Measurements from ENCODE around the gene ACSF2. TPM values are rescaled to one million over a fixed set of nuclear protein-coding genes. Genes with fewer than 3 reads are reported as not detected.

The ACSF2 gene
- total RNA-seq, 1 donor, result 18.1 TPM

DNA sequence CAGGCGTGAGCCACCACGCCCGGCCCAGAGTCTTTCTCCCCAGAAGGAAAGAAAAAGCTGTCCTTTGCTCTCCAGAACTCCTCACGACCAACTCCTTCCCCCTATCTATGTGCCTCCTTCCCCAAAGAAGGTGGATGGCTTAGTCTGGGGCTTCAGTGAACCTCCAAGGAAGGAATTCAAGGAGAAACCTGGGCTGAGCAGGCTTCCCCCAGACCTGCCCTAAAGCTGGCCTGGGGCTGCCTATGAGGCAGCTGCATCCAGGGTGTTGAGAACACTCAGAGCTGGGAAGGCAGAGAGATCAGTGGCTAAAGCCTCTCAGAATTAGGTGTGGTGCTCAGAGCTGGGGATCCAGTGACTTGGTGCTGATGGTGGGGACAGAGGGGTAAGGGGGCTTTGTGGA, 3.8 kb downstream of the ACSF2 start:
- DNase-seq (ENCODE audit: low read depth), result no peak
- TF ChIP-seq, protein P1, sequence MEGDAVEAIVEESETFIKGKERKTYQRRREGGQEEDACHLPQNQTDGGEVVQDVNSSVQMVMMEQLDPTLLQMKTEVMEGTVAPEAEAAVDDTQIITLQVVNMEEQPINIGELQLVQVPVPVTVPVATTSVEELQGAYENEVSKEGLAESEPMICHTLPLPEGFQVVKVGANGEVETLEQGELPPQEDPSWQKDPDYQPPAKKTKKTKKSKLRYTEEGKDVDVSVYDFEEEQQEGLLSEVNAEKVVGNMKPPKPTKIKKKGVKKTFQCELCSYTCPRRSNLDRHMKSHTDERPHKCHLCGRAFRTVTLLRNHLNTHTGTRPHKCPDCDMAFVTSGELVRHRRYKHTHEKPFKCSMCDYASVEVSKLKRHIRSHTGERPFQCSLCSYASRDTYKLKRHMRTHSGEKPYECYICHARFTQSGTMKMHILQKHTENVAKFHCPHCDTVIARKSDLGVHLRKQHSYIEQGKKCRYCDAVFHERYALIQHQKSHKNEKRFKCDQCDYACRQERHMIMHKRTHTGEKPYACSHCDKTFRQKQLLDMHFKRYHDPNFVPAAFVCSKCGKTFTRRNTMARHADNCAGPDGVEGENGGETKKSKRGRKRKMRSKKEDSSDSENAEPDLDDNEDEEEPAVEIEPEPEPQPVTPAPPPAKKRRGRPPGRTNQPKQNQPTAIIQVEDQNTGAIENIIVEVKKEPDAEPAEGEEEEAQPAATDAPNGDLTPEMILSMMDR (IDR thresholded peaks at IDR 0.05; ENCODE audit: insufficient read depth, low read depth, low read length), result no peak
- no peak overlapping the region for H3K4me3 ChIP-seq (ENCODE audit: low read depth, low read length)

DNA sequence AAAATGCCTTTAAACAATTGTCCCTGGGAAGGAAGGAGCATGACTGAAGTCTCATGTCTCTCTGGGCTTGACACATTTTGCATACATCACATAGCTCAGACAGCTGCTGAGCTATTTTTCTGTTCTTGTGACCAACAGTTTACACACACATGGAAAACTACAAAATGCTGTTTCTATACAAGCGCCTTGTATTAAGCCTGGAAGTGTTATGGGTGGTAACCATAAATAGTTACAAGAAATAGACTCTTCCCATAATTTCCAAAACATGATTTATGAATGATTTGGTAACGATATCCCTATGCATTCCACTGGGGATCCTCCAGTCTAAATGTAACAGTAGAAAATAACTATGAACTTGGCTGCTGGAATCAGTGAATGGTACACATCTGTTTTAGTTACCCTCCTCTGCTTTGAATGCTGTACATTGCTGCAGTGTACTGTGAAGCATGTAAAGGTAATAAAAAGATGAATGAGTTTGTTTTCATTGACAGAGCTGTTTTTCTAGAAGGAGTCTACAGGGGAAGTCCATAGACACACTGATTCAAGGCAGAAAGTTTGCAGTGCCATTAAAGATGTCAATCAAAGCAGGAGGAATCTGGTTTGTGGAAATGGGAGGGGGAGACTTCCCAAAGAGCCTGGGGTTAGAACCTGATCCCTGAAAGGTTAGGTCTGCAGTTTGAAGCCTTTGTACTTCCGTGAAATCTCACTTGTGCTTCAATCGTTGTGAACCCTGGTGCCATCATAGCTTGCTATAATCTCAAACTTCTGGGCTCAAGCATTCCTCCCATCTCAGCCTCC, 5.0 kb downstream of the ACSF2 start:
- H3K4me3 ChIP-seq (ENCODE audit: low read depth, low read length), result no peak overlapping the region
- TF ChIP-seq, protein P1 (IDR thresholded peaks at IDR 0.05; ENCODE audit: insufficient read depth, low read depth, low read length), result no peak
- peak; percentile 60 for DNase-seq (ENCODE audit: low read depth)

DNA sequence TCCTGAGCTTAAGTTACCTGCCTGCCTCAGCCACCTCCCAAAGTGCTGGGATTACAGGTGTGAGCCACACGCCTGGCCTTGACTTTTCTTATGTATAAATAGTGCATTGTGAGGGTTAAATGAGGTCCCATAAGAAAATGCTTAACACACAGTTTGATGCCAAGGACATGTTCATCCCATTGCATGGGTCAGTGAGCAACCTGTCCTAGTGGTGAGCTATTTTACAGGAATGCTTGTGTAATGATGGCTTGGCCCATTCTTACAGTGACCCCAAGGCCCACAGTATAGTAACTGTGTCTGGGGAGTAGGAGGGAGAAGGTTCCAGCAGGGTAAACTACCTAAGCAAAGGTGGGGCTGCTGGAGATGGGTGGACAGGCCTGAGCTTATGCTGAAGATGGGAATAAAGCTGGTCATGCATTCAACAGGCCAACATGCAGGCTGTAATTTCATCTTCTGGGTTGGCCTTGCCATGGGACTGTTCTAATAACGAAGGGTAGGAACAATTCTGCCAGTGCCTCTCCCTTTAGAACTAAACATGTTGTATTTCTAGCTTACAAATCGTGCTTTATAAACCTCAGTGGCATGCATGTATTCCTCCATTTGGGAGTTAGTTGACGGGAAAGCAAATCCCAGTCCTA, 6.2 kb downstream of the ACSF2 start:
- DNase-seq (ENCODE audit: low read depth), result no peak
- TF ChIP-seq, protein P1 (IDR thresholded peaks at IDR 0.05; ENCODE audit: insufficient read depth, low read depth, low read length), result no peak
- no peak overlapping the region for H3K4me3 ChIP-seq (ENCODE audit: low read depth, low read length)

DNA sequence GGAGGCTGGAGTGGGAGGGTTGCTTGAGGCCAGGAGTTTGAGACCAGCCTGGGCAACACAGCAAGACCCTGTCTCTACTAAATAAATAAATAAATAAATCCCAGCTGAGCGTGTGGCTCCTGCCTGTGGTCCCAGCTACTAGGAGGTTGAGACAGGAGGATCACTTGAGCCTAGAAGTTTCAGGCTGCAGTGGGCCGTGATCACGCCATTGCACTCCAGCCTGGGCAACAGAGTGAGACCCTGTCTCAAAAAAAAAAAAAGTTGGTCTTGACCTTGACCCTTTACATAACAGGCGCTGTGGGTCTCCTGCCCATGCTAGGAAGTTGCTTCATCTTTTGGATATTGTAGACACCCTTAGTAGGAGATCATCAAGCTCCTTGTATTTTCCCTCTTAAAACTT, 11.4 kb downstream of the ACSF2 start:
- TF ChIP-seq, protein P1 (IDR thresholded peaks at IDR 0.05; ENCODE audit: insufficient read depth, low read depth, low read length), result no peak
- DNase-seq (ENCODE audit: low read depth), result no peak
- no peak overlapping the region for H3K4me3 ChIP-seq (ENCODE audit: low read depth, low read length)

DNA sequence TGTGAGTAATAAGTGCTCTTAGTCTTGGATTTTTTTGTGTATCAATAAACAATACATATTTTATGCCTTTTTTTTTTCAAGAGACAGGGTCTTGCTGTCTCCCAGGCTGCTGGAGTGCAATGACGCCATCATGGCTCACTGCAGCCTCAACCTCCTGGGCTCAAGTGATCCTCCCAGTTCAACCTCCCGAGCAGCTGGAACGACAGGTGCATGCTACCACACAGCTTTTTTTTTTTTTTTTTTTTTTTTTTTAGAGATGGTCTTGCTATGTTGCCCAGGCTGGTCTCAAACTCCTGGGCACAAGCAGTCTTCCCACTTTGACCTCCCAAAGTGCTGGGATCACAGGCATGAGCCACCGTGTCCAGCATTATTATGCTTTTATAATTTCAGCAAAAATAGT, 13.0 kb downstream of the ACSF2 start:
- DNase-seq (ENCODE audit: low read depth), result no peak
- H3K4me3 ChIP-seq (ENCODE audit: low read depth, low read length), result no peak overlapping the region
- TF ChIP-seq, protein P1 (IDR thresholded peaks at IDR 0.05; ENCODE audit: insufficient read depth, low read depth, low read length), result no peak

DNA sequence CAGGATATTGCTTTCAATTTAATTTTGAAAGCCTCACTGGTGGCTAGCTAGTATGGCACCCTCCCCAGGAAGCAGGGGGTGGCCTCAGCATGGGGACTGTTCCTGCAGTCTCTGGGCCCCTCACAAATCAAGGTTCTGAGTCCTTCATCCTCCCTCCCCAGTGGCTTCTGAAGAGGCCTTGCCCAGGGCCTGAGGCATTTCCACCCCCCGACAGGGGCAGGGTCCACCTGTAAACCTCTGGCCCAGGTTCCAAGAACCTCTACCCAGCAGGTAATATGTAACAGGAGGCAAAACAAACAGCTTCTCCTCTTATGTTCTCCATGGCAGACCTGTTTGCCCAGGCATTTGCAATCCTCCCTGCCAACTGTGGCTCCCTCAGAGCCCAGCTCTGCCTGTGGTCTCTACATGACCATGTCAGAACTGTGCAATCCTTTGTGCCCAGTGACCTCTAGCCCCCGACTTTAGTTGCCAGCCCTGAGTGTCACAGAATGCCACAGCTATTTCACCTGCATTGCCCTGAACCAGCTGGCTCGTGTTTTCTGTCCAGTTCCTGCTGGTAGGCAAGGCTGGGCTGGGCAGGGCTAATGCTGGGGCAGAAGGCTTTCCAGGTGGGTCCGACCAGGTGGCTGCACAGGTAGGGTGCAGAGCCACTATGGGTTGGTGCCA, 14.3 kb downstream of the ACSF2 start:
- DNase-seq (ENCODE audit: low read depth), result no peak
- TF ChIP-seq, protein P1 (IDR thresholded peaks at IDR 0.05; ENCODE audit: insufficient read depth, low read depth, low read length), result no peak
- no peak overlapping the region for H3K4me3 ChIP-seq (ENCODE audit: low read depth, low read length)

All from fibroblast of villous mesenchyme (primary cell).